PC-9 (cell line): Measurements from ENCODE around the gene RAB25. TPM values are rescaled to one million over a fixed set of nuclear protein-coding genes. Genes with fewer than 3 reads are reported as not detected.

Source experiments
- BruUV-seq: library from RNA; stranded (reverse); fragments of 400-500 nt; replicated peaks from 2 replicates; lab custom pipeline; 2021; lab: Mats Ljungman, UMichigan
- CTCF ChIA-PET: fragments of 300-600 bp; sonication (Branson Sonifier 250); formaldehyde crosslinking; loops from one replicate; lab custom pipeline; 2022; ENCODE audit warnings: antibody characterized with exemption; lab: Charles Lee
- POLR2A ChIA-PET: fragments of 300-600 bp; sonication (Branson Sonifier 250); formaldehyde crosslinking; loops from one replicate; lab custom pipeline; 2022; ENCODE audit warnings: antibody characterized with exemption; ENCODE audit not compliant: unreplicated experiment; lab: Charles Lee
- DNase-seq, 2 experiments: peaks; one replicate each; pipeline versions ENCODE4 v3.0.0 to v3.0.0-alpha.2; 2015 to 2022; ENCODE audit warnings: mixed read lengths in 1 of 2
- H2AFZ ChIP-seq: fragments of 200-600 bp; sonication (generic); 2 replicates; pipeline ENCODE4 v1.8.1; 2017; ENCODE audit warnings: antibody characterized with exemption
- H3F3A ChIP-seq: fragments of 200-600 bp; sonication (generic); 2 replicates; pipeline ENCODE4 v1.8.1; 2017; ENCODE audit warnings: antibody characterized with exemption, mild to moderate bottlenecking, low read depth; ENCODE audit not compliant: insufficient read depth
- H3K27ac ChIP-seq: fragments of 200-600 bp; sonication (generic); 2 replicates; pipeline ENCODE4 v1.6.1; 2016; ENCODE audit warnings: mixed run types
- H3K27me3 ChIP-seq: fragments of 200-600 bp; sonication (generic); 2 replicates; pipeline ENCODE4 v1.6.1; 2016; ENCODE audit warnings: low read depth, mixed run types; ENCODE audit not compliant: insufficient read depth
- H3K36me3 ChIP-seq: fragments of 200-600 bp; sonication (generic); 2 replicates; pipeline ENCODE4 v1.6.1; 2016; ENCODE audit warnings: low read depth, mixed run types
- H3K4me1 ChIP-seq: fragments of 200-600 bp; sonication (generic); replicated peaks from 2 replicates; pipeline ENCODE4 v1.6.1; 2016; ENCODE audit warnings: mixed run types; ENCODE audit not compliant: insufficient read depth
- H3K4me2 ChIP-seq: fragments of 200-600 bp; sonication (generic); 2 replicates; pipeline ENCODE4 v1.6.1; 2017; ENCODE audit warnings: mixed run types
- H3K4me3 ChIP-seq: fragments of 200-600 bp; sonication (generic); 2 replicates; pipeline ENCODE4 v1.6.1; 2016; ENCODE audit warnings: mixed run types
- H3K79me2 ChIP-seq: fragments of 200-600 bp; sonication (generic); 2 replicates; pipeline ENCODE4 v1.6.1; 2017; ENCODE audit warnings: low read depth, mixed run types
- H3K9me2 ChIP-seq: fragments of 200-600 bp; sonication (generic); 2 replicates; pipeline ENCODE4 v1.8.1; 2017; ENCODE audit warnings: mild to moderate bottlenecking; ENCODE audit not compliant: insufficient read depth
- H3K9me3 ChIP-seq: fragments of 200-600 bp; sonication (generic); 2 replicates; pipeline ENCODE4 v1.8.1; 2016; ENCODE audit warnings: low read depth; ENCODE audit not compliant: insufficient read depth
- H4K20me1 ChIP-seq: fragments of 200-600 bp; sonication (generic); 2 replicates; pipeline ENCODE4 v1.8.1; 2017; ENCODE audit not compliant: insufficient read depth
- CTCF ChIP-seq: fragments of 200-600 bp; sonication (generic); conservative IDR thresholded peaks from 2 replicates; pipeline ENCODE4 v1.6.1; 2017; ENCODE audit warnings: mixed run types, antibody characterized with exemption, mild to moderate bottlenecking, moderate library complexity
- EZH2 ChIP-seq: fragments of 200-600 bp; sonication (generic); IDR thresholded peaks from 2 replicates; pipeline ENCODE4 v1.8.0; 2017; ENCODE audit warnings: antibody characterized with exemption, low read depth
- intact Hi-C: fragments of 100-400 bp; cut with micrococcal nuclease; formaldehyde crosslinking; loops from one replicate; pipeline ENCODE4 v1.10.0; 2022; ENCODE audit not compliant: unreplicated experiment
- total RNA-seq: library from RNA; stranded (reverse); gene quantifications from 2 replicates; pipeline ENCODE4 v1.2.3, GENCODE V29; 2021

Gene RAB25
- total RNA-seq, 1 experiment from 2014 or later = 129 TPM

GRCh38 chr1:156065871-156066270 is 4.9 kb downstream of the RAB25 start:
- Histone ChIP-seq H2AFZ (no peak overlapping the region), H3K27me3 (no peaks in the 10 kb centered on the region), H3K4me1 (peaks cover 18% of the 10 kb centered on the region), H3K27ac (no peak overlapping the region), H3K79me2 (peaks cover 63% of the 10 kb centered on the region), H3K9me2 (no peaks in the 10 kb centered on the region), H3F3A (peaks cover 31% of the 10 kb centered on the region), H3K36me3 (peaks cover 7% of the 10 kb centered on the region; the same call in 1 of the 2 replicates), H4K20me1 (peaks cover 33% of the 10 kb centered on the region), H3K4me3 (no peak overlapping the region), H3K9me3 (no peaks in the 10 kb centered on the region), H3K4me2 (no peak overlapping the region)
- POLR2A ChIA-PET = interaction anchor here (0.7 kb wide), 1 partner anchor 110 kb away, joined by 4 read pairs; no protein-coding TSS in a partner anchor
- no peak for DNase-seq
- CTCF ChIA-PET = interaction anchor here (0.6 to 3.1 kb wide), 3 partner anchors 8 to 234 kb away, joined by 7 to 16 read pairs (median 15); no protein-coding TSS in a partner anchor
- no TSS peak for BruUV-seq
- TF ChIP-seq EZH2 (no peak), CTCF (no peak)
- intact Hi-C loops = loop anchor here (1.0 kb wide), 1 partner anchor 128 kb away; no protein-coding TSS in a partner anchor

- Histone ChIP-seq H3K36me3 (peaks cover 7% of the 10 kb centered on the region; the same call in 1 of the 2 replicates), H3K9me3 (no peaks in the 10 kb centered on the region), H3K4me3 (no peak overlapping the region), H4K20me1 (peaks cover 33% of the 10 kb centered on the region), H2AFZ (no peak overlapping the region), H3K27me3 (no peaks in the 10 kb centered on the region), H3K4me2 (no peak overlapping the region), H3K9me2 (no peaks in the 10 kb centered on the region), H3K4me1 (peaks cover 17% of the 10 kb centered on the region), H3K27ac (no peak overlapping the region), H3K79me2 (peaks cover 50% of the 10 kb centered on the region), H3F3A (peaks cover 27% of the 10 kb centered on the region; the same call in 1 of the 2 replicates)
- POLR2A ChIA-PET = no interaction called here
- no TSS peak for BruUV-seq
- TF ChIP-seq CTCF = no peak
- no peak for TF ChIP-seq EZH2
- intact Hi-C loops = no loop called here
- CTCF ChIA-PET = interaction anchor here (3.1 kb wide), 1 partner anchor 129 kb away, joined by 16 read pairs; no protein-coding TSS in a partner anchor
- DNase-seq = no peak
Observed at GRCh38 chr1:156067262-156067661, 6.3 kb downstream of the RAB25 start.

GRCh38 chr1:156069490-156070455 is 8.8 kb downstream of the RAB25 start:
- Histone ChIP-seq H3K79me2 (peaks cover 26% of the 10 kb centered on the region), H2AFZ (no peak overlapping the region), H3K4me3 (no peak overlapping the region), H3K27me3 (no peaks in the 10 kb centered on the region), H3K36me3 (0 out of 2 replicates have a peak, but pooled peaks cover 7% of the 10 kb centered on the region), H3K9me2 (no peaks in the 10 kb centered on the region), H3K9me3 (no peaks in the 10 kb centered on the region), H3F3A (peaks cover 21% of the 10 kb centered on the region; the same call in 1 of the 2 replicates), H3K4me2 (no peak overlapping the region), H3K27ac (no peak overlapping the region), H3K4me1 (no peaks in the 10 kb centered on the region), H4K20me1 (peaks cover 12% of the 10 kb centered on the region; the same call in 1 of the 2 replicates)
- ChIA-PET CTCF (no interaction called here), POLR2A (no interaction called here)
- intact Hi-C loops = no loop called here
- DNase-seq = no peak
- no TSS peak for BruUV-seq
- TF ChIP-seq CTCF (no peak), EZH2 (no peak)
